IMR-90 (cell line): ENCODE results near the gene RHBDD2. TPM values are rescaled to one million over a fixed set of nuclear protein-coding genes. Genes with fewer than 3 reads are reported as not detected.
A peak's percentile ranks its signal among the peaks of the same experiment; 100 is the strongest.

Experiments used
- ATAC-seq: fragments of 200-7000 bp; cut with Tn5 transposase; 2 replicates; pipeline ENCODE4 v1.9.1; 2020; ENCODE audit warnings: low read depth, mild to moderate bottlenecking, moderate library complexity
- BruUV-seq: library from RNA; stranded (reverse); fragments of 400-500 nt; replicated peaks from 2 replicates; lab custom pipeline; 2021; lab: Mats Ljungman, UMichigan
- CTCF ChIA-PET: fragments of 300-600 bp; formaldehyde crosslinking; extraction: SDS; loops from one replicate; lab custom pipeline; 2021; ENCODE audit warnings: antibody characterized with exemption; lab: Yijun Ruan, JAX
- POLR2A ChIA-PET: fragments of 300-600 bp; sonication (Branson Sonifier 250); formaldehyde crosslinking; loops from one replicate; lab custom pipeline; 2022; ENCODE audit warnings: antibody characterized with exemption; ENCODE audit not compliant: unreplicated experiment; lab: Charles Lee
- DNase-seq: peaks from one replicate; pipeline ENCODE4 v3.0.0; 2013
- H2AFZ ChIP-seq: replicated peaks from 2 replicates; pipeline ENCODE3; 2013; ENCODE audit warnings: low read length, mild to moderate bottlenecking; ENCODE audit not compliant: poor library complexity
- H2AK5ac ChIP-seq: 2 replicates; pipeline ENCODE4 v1.6.1; 2013; ENCODE audit warnings: low read depth, low read length, inconsistent platforms
- H2AK9ac ChIP-seq: replicated peaks from 2 replicates; pipeline ENCODE3; 2013; ENCODE audit warnings: mild to moderate bottlenecking, low read depth, low read length, moderate library complexity; ENCODE audit not compliant: poor library complexity
- H2BK120ac ChIP-seq: 2 replicates; pipeline ENCODE4 v1.6.1; 2013; ENCODE audit warnings: low read depth, low read length, inconsistent platforms
- H2BK15ac ChIP-seq: 3 replicates; pipeline ENCODE4 v1.6.1; 2013; ENCODE audit warnings: low read depth, low read length, inconsistent platforms
- H2BK20ac ChIP-seq: 2 replicates; pipeline ENCODE4 v1.6.1; 2013; ENCODE audit warnings: low read depth, mild to moderate bottlenecking, inconsistent platforms, low read length, moderate library complexity
- H2BK5ac ChIP-seq: 2 replicates; pipeline ENCODE4 v1.6.1; 2013; ENCODE audit warnings: mild to moderate bottlenecking, low read depth, low read length, inconsistent platforms; ENCODE audit not compliant: poor library complexity, severe bottlenecking
- H3K14ac ChIP-seq: replicated peaks from 2 replicates; pipeline ENCODE4 v1.6.1; 2013; ENCODE audit warnings: low read depth, low read length, inconsistent platforms
- H3K18ac ChIP-seq: 2 replicates; pipeline ENCODE4 v1.6.1; 2013; ENCODE audit warnings: low read depth, low read length, control low read depth
- H3K23ac ChIP-seq: 2 replicates; pipeline ENCODE4 v1.6.1; 2013; ENCODE audit warnings: low read depth, low read length, inconsistent platforms
- H3K27ac ChIP-seq: 2 replicates; pipeline ENCODE4 v1.5.1; 2013; ENCODE audit warnings: mild to moderate bottlenecking, control low read depth, low read length; ENCODE audit not compliant: insufficient read depth
- H3K27me3 ChIP-seq: 2 replicates; pipeline ENCODE4 v1.6.1; 2013; ENCODE audit warnings: low read length; ENCODE audit not compliant: control insufficient read depth, insufficient read depth
- H3K36me3 ChIP-seq: 2 replicates; pipeline ENCODE4 v1.6.1; 2013; ENCODE audit warnings: low read length, mixed read lengths; ENCODE audit not compliant: control insufficient read depth, insufficient read depth
- H3K4ac ChIP-seq: 2 replicates; pipeline ENCODE4 v1.6.1; 2013; ENCODE audit warnings: low read depth, low read length, inconsistent platforms
- H3K4me1 ChIP-seq: 2 replicates; pipeline ENCODE4 v1.6.1; 2013; ENCODE audit warnings: low read length, mixed read lengths; ENCODE audit not compliant: control insufficient read depth, insufficient read depth
- H3K4me2 ChIP-seq: 2 replicates; pipeline ENCODE4 v1.6.1; 2013; ENCODE audit warnings: low read depth, mild to moderate bottlenecking, control low read depth, low read length, moderate library complexity
- H3K4me3 ChIP-seq: 2 replicates; pipeline ENCODE4 v1.5.1; 2013; ENCODE audit warnings: low read depth, mild to moderate bottlenecking, control low read depth, low read length, moderate library complexity; ENCODE audit not compliant: insufficient read depth
- H3K56ac ChIP-seq: 2 replicates; pipeline ENCODE4 v1.6.1; 2013; ENCODE audit warnings: low read length, inconsistent platforms; ENCODE audit not compliant: insufficient read depth; ENCODE audit errors: extremely low read depth
- H3K79me1 ChIP-seq, 2 experiments: 2 replicates each; pipeline ENCODE4 v1.6.1; 2013; ENCODE audit warnings: low read length in 2 of 2, inconsistent platforms in 1 of 2, low read depth in 1 of 2
- H3K9ac ChIP-seq: 2 replicates; pipeline ENCODE4 v1.6.1; 2013; ENCODE audit warnings: low read depth, low read length, control low read depth
- H3K9me1 ChIP-seq: 2 replicates; pipeline ENCODE4 v1.6.1; 2013; ENCODE audit warnings: low read length, inconsistent platforms; ENCODE audit not compliant: insufficient read depth
- H3K9me3 ChIP-seq: 2 replicates; pipeline ENCODE4 v1.6.1; 2013; ENCODE audit warnings: low read length; ENCODE audit not compliant: control insufficient read depth, insufficient read depth
- H4K20me1 ChIP-seq: 2 replicates; pipeline ENCODE4 v1.6.1; 2013; ENCODE audit warnings: low read length, inconsistent platforms; ENCODE audit not compliant: insufficient read depth
- H4K5ac ChIP-seq: 2 replicates; pipeline ENCODE4 v1.6.1; 2013; ENCODE audit warnings: mild to moderate bottlenecking, low read depth, low read length, control low read depth
- H4K8ac ChIP-seq, 2 experiments: 2 replicates each; pipeline ENCODE4 v1.6.1; 2013; ENCODE audit warnings: low read depth in 2 of 2, low read length in 2 of 2, control low read depth in 1 of 2, inconsistent platforms in 1 of 2
- H4K91ac ChIP-seq: 2 replicates; pipeline ENCODE4 v1.6.1; 2013; ENCODE audit warnings: low read depth, low read length, inconsistent platforms; ENCODE audit not compliant: insufficient read depth
- BHLHE40 ChIP-seq: fragments of 150-350 bp; IDR thresholded peaks from 2 replicates; pipeline ENCODE4 v1.6.1; 2016; ENCODE audit warnings: mild to moderate bottlenecking, low read depth, low read length
- CEBPB ChIP-seq: IDR thresholded peaks from 2 replicates; pipeline ENCODE4 v1.6.1; 2012; ENCODE audit warnings: low read depth, low read length, improper control_type of control experiment
- RAD21 ChIP-seq: IDR thresholded peaks from 2 replicates; pipeline ENCODE4 v1.6.1; 2012; ENCODE audit warnings: low read length, improper control_type of control experiment
- WGBS, 2 experiments: methylation state at CpG; one replicate each; pipeline versions ENCODE4 v1.1.5 to v1.1.7; 2013; ENCODE audit warnings: missing lambda C conversion rate in 2 of 2; ENCODE audit not compliant: insufficient read length in 1 of 2; ENCODE audit errors: extremely low coverage in 2 of 2; 5-methylcytosine and 5-hydroxymethylcytosine counted together
- dilution Hi-C: fragments of 300-500 bp; cut with HindIII; formaldehyde crosslinking; loops from one replicate; pipeline ENCODE4 v1.14.3; 2018; ENCODE audit warnings: low sequenced_read_pairs; ENCODE audit not compliant: unreplicated experiment
- in situ Hi-C: fragments of 300-500 bp; cut with MboI; formaldehyde crosslinking; loops from 3 replicates; pipeline ENCODE4 v1.14.3; 2019; ENCODE audit warnings: low sequenced_read_pairs, inconsistent platforms, mixed read lengths
- intact Hi-C: fragments of 100-400 bp; cut with micrococcal nuclease; formaldehyde crosslinking; loops from 2 replicates; pipeline ENCODE4 v1.10.0; 2022
- polyA plus RNA-seq, 3 experiments: library from polyadenylated mRNA; depleted of rRNA; stranded (reverse); fragments of >200 nt; gene quantifications; 2 replicates each; pipeline ENCODE4 v1.2.3, GENCODE V29; 2012; ENCODE audit warnings: low replicate concordance in 1 of 3
- total RNA-seq: library from RNA; depleted of rRNA; stranded (reverse); fragments of >200 nt; gene quantifications from 2 replicates; pipeline ENCODE4 v1.2.3, GENCODE V29; 2012
- TF ChIP-seq, protein P1 (sequence below): fragments of 150-350 bp; IDR thresholded peaks from 2 replicates; pipeline ENCODE4 v1.6.1; 2016; ENCODE audit warnings: low read depth, mild to moderate bottlenecking, low read length, moderate library complexity, borderline replicate concordance

RHBDD2 gene
- total and polyA plus RNA-seq, 2 of the 4 experiments (the other 2 are of a cell fraction): 9.7 to 42.4 TPM

DNA sequence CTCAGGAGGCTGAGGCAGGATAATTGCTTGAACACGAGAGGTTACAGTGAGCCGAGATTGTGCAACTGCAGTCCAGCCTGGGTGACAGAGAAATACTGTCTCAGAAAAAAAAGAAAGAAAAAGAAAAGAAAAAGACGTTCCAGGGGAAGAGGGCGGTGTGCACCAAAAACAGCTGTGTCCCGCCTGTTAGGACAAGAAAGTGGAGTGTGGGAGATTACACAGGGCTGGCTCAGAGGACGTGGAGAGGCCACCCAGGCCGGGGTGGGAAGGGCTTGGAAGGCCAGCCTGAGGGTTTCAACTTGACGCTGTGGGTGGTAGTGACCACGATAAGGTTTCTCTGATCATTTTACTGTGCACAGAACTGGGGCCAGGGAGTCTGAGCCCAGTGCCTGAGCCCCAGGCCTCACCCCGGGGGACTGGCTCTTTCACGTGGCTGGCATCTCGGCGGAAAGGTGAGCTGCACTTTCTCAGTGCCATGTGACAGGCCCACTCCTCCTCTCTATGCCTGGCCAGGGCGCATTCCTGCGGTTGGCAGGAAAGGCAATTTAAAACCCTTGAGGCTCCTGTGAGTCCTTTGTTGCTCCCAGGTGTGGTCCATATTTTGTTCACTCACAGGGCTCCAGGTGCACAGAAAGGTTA lies 13.9 kb downstream of the RHBDD2 start:
- no peak overlapping the region for H2BK120ac ChIP-seq
- TF ChIP-seq RAD21 (no peak), CEBPB (peak; percentile 78), BHLHE40 (no peak)
- TF ChIP-seq, protein P1, sequence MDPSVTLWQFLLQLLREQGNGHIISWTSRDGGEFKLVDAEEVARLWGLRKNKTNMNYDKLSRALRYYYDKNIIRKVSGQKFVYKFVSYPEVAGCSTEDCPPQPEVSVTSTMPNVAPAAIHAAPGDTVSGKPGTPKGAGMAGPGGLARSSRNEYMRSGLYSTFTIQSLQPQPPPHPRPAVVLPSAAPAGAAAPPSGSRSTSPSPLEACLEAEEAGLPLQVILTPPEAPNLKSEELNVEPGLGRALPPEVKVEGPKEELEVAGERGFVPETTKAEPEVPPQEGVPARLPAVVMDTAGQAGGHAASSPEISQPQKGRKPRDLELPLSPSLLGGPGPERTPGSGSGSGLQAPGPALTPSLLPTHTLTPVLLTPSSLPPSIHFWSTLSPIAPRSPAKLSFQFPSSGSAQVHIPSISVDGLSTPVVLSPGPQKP: no peak
- dilution Hi-C loops: no loop called here
- H2BK15ac ChIP-seq: no peak overlapping the region
- ChIA-PET POLR2A (no interaction called here), CTCF (no interaction called here)
- H3K4me2 ChIP-seq: no peak overlapping the region
- no peak overlapping the region for H2BK20ac ChIP-seq
- H3K4ac ChIP-seq: no peak overlapping the region
- no peak overlapping the region for H4K91ac ChIP-seq
- in situ Hi-C loops: no loop called here
- no TSS peak for BruUV-seq
- H3K4me1 ChIP-seq: peaks cover 6% of the 10 kb centered on the region; the same call in 1 of the 2 replicates
- peaks cover 0 to 3% of the 10 kb centered on the region in 2 experiments; a peak in 1 of 4 replicates for H3K79me1 ChIP-seq
- no peaks in the 10 kb centered on the region for H3K9me3 ChIP-seq
- H2BK5ac ChIP-seq: no peak overlapping the region
- H3K27me3 ChIP-seq: no peaks in the 10 kb centered on the region
- H2AK9ac ChIP-seq: peak overlapping the region; percentile 52
- 20% methylated on average over 5 of the region's 15 CpGs; no CpG with 5 or more reads in 1 of the 2 experiments for WGBS, 2 experiments
- H3K9ac ChIP-seq: no peak overlapping the region
- no peak overlapping the region for H3K18ac ChIP-seq
- no peak overlapping the region for H4K8ac ChIP-seq
- no peak overlapping the region for H4K5ac ChIP-seq
- H3K14ac ChIP-seq: no peak overlapping the region
- intact Hi-C loops: no loop called here
- peaks cover 11% of the 10 kb centered on the region for H3K36me3 ChIP-seq
- peak overlapping the region; percentile 47 for H2AFZ ChIP-seq
- no peak overlapping the region for H3K4me3 ChIP-seq
- H3K27ac ChIP-seq: no peak overlapping the region
- no peak overlapping the region for H2AK5ac ChIP-seq
- DNase-seq: peak; percentile 26
- no peak overlapping the region for H3K56ac ChIP-seq
- H4K20me1 ChIP-seq: no peaks in the 10 kb centered on the region
- H3K23ac ChIP-seq: no peak overlapping the region
- ATAC-seq: peak; percentile 50
- H3K9me1 ChIP-seq: peaks cover 10% of the 10 kb centered on the region
